HUES64 (cell line): ENCODE measurements around the gene TRPC3.

Source experiments
- H3K27ac ChIP-seq: 2 replicates; pipeline ENCODE4 v1.7.0; 2013; ENCODE audit warnings: low read depth, low read length, inconsistent platforms
- H3K27me3 ChIP-seq: 2 replicates; pipeline ENCODE4 v1.6.1; 2013; ENCODE audit warnings: mild to moderate bottlenecking, low read length; ENCODE audit not compliant: insufficient read depth
- H3K36me3 ChIP-seq: 2 replicates; pipeline ENCODE4 v1.6.1; 2013; ENCODE audit warnings: mild to moderate bottlenecking, low read length; ENCODE audit not compliant: insufficient read depth
- H3K4me1 ChIP-seq: 2 replicates; pipeline ENCODE4 v1.6.1; 2013; ENCODE audit warnings: mild to moderate bottlenecking, low read length, moderate library complexity; ENCODE audit not compliant: insufficient read depth
- H3K4me3 ChIP-seq: 2 replicates; pipeline ENCODE4 v1.5.1; 2013; ENCODE audit warnings: mild to moderate bottlenecking, low read length, moderate library complexity
- H3K9ac ChIP-seq: 2 replicates; pipeline ENCODE4 v1.6.1; 2013; ENCODE audit warnings: mild to moderate bottlenecking, low read depth, low read length
- H3K9me3 ChIP-seq: 2 replicates; pipeline ENCODE4 v1.6.1; 2013; ENCODE audit warnings: low read depth, low read length; ENCODE audit not compliant: insufficient read depth
- WGBS: fragments of 150-250, 120-280 bp; methylation state at CpG from one replicate; pipeline ENCODE4 v1.1.7; 2013; ENCODE audit warnings: missing lambda C conversion rate; 5-methylcytosine and 5-hydroxymethylcytosine counted together

Gene TRPC3

GRCh38 chr4:121975784-121976183 lies 23.9 kb upstream of the TRPC3 start:
- H3K27ac ChIP-seq = no peak overlapping the region
- no peaks in the 10 kb centered on the region for H3K4me1 ChIP-seq
- H3K27me3 ChIP-seq = no peaks in the 10 kb centered on the region
- no peak overlapping the region for H3K4me3 ChIP-seq
- no peaks in the 10 kb centered on the region for H3K36me3 ChIP-seq
- H3K9ac ChIP-seq = no peak overlapping the region
- WGBS = 99% methylated on average over 2 of the region's 2 CpGs
- H3K9me3 ChIP-seq = no peaks in the 10 kb centered on the region

GRCh38 chr4:121973816-121974215 lies 22.0 kb upstream of the TRPC3 start:
- no peaks in the 10 kb centered on the region for H3K4me1 ChIP-seq
- no peak overlapping the region for H3K27ac ChIP-seq
- H3K27me3 ChIP-seq = no peaks in the 10 kb centered on the region
- H3K9me3 ChIP-seq = no peaks in the 10 kb centered on the region
- 93% methylated on average over 3 of the region's 4 CpGs for WGBS
- H3K36me3 ChIP-seq = no peaks in the 10 kb centered on the region
- no peak overlapping the region for H3K4me3 ChIP-seq
- no peak overlapping the region for H3K9ac ChIP-seq

- no peak overlapping the region for H3K27ac ChIP-seq
- no peaks in the 10 kb centered on the region for H3K9me3 ChIP-seq
- H3K9ac ChIP-seq = no peak overlapping the region
- H3K27me3 ChIP-seq = no peaks in the 10 kb centered on the region
- WGBS = 89% methylated on average over 1 of the region's 1 CpG
- no peaks in the 10 kb centered on the region for H3K4me1 ChIP-seq
- no peak overlapping the region for H3K4me3 ChIP-seq
- H3K36me3 ChIP-seq = no peaks in the 10 kb centered on the region
These were observed 17.0 kb upstream of the TRPC3 start for GRCh38 chr4:121968859-121969258.

- no peak overlapping the region for H3K27ac ChIP-seq
- H3K4me1 ChIP-seq = no peaks in the 10 kb centered on the region
- 92% methylated on average over 1 of the region's 1 CpG for WGBS
- H3K4me3 ChIP-seq = no peak overlapping the region
- H3K9me3 ChIP-seq = no peaks in the 10 kb centered on the region
- no peak overlapping the region for H3K9ac ChIP-seq
- no peaks in the 10 kb centered on the region for H3K36me3 ChIP-seq
- no peaks in the 10 kb centered on the region for H3K27me3 ChIP-seq
These were observed 13.1 kb upstream of the TRPC3 start for GRCh38 chr4:121964958-121965357.

- H3K36me3 ChIP-seq = no peaks in the 10 kb centered on the region
- H3K4me3 ChIP-seq = no peak overlapping the region
- no peak overlapping the region for H3K27ac ChIP-seq
- no peak overlapping the region for H3K9ac ChIP-seq
- no peaks in the 10 kb centered on the region for H3K27me3 ChIP-seq
- no peaks in the 10 kb centered on the region for H3K4me1 ChIP-seq
- WGBS = 92% methylated on average over 1 of the region's 1 CpG
- no peaks in the 10 kb centered on the region for H3K9me3 ChIP-seq
These were observed 9.0 kb upstream of the TRPC3 start for GRCh38 chr4:121960818-121961217.

GRCh38 chr4:121958777-121959176 lies 6.9 kb upstream of the TRPC3 start:
- H3K27ac ChIP-seq = no peak overlapping the region
- peaks cover 18% of the 10 kb centered on the region for H3K27me3 ChIP-seq
- no peak overlapping the region for H3K4me3 ChIP-seq
- H3K9ac ChIP-seq = no peak overlapping the region
- H3K4me1 ChIP-seq = no peaks in the 10 kb centered on the region
- H3K9me3 ChIP-seq = no peaks in the 10 kb centered on the region
- WGBS = 88% methylated on average over 1 of the region's 2 CpGs
- H3K36me3 ChIP-seq = no peaks in the 10 kb centered on the region

GRCh38 chr4:121957266-121957665 lies 5.4 kb upstream of the TRPC3 start:
- H3K27me3 ChIP-seq = peaks cover 33% of the 10 kb centered on the region
- H3K9ac ChIP-seq = no peak overlapping the region
- H3K27ac ChIP-seq = no peak overlapping the region
- peaks cover 3% of the 10 kb centered on the region; the same call in 1 of the 2 replicates for H3K4me1 ChIP-seq
- H3K9me3 ChIP-seq = no peaks in the 10 kb centered on the region
- no peaks in the 10 kb centered on the region for H3K36me3 ChIP-seq
- H3K4me3 ChIP-seq = no peak overlapping the region
- WGBS = 98% methylated on average over 3 of the region's 3 CpGs

- Histone ChIP-seq H3K9me3 (no peaks in the 10 kb centered on the region), H3K27me3 (peaks cover 67% of the 10 kb centered on the region)
These were observed 2.0 kb upstream of the TRPC3 start for GRCh38 chr4:121953860-121954259.

GRCh38 chr4:121952290-121952689 lies 430 bp upstream of the TRPC3 start:
- Histone ChIP-seq H3K27ac (no peak overlapping the region), H3K27me3 (peaks cover 82% of the 10 kb centered on the region), H3K4me3 (peak overlapping the region; percentile 62), H3K9ac (no peak overlapping the region), H3K36me3 (no peaks in the 10 kb centered on the region), H3K4me1 (peaks cover 5% of the 10 kb centered on the region; the same call in 1 of the 2 replicates), H3K9me3 (no peaks in the 10 kb centered on the region)
- WGBS = 29% methylated on average over 7 of the region's 7 CpGs

More at GRCh38 chr4:121953860-121954259, 2.0 kb upstream of the TRPC3 start:
- Histone ChIP-seq H3K36me3 (no peaks in the 10 kb centered on the region), H3K27ac (no peak overlapping the region), H3K9ac (no peak overlapping the region), H3K4me1 (peaks cover 5% of the 10 kb centered on the region; the same call in 1 of the 2 replicates), H3K4me3 (no peak overlapping the region)

- Histone ChIP-seq H3K4me1 (peaks cover 5% of the 10 kb centered on the region; the same call in 1 of the 2 replicates), H3K27ac (no peak overlapping the region), H3K4me3 (peak overlapping the region; percentile 62), H3K27me3 (peaks cover 89% of the 10 kb centered on the region), H3K9me3 (no peaks in the 10 kb centered on the region), H3K36me3 (no peaks in the 10 kb centered on the region), H3K9ac (no peak overlapping the region)
- WGBS = under 1% methylated on average over 76 of the region's 76 CpGs
These were observed 960 bp downstream of the TRPC3 start for GRCh38 chr4:121950680-121951520.

- H3K4me1 ChIP-seq = peaks cover 5% of the 10 kb centered on the region; the same call in 1 of the 2 replicates
- H3K36me3 ChIP-seq = no peaks in the 10 kb centered on the region
- peak overlapping the region; percentile 62 for H3K4me3 ChIP-seq
- WGBS = under 1% methylated on average over 34 of the region's 34 CpGs
- H3K27me3 ChIP-seq = peaks cover 85% of the 10 kb centered on the region
- no peaks in the 10 kb centered on the region for H3K9me3 ChIP-seq
- no peak overlapping the region for H3K9ac ChIP-seq
- no peak overlapping the region for H3K27ac ChIP-seq
These were observed 1.6 kb downstream of the TRPC3 start for GRCh38 chr4:121950212-121950679.
